ENCODE data around the gene SLC11A2.

- TF ChIP-seq, protein P1, sequence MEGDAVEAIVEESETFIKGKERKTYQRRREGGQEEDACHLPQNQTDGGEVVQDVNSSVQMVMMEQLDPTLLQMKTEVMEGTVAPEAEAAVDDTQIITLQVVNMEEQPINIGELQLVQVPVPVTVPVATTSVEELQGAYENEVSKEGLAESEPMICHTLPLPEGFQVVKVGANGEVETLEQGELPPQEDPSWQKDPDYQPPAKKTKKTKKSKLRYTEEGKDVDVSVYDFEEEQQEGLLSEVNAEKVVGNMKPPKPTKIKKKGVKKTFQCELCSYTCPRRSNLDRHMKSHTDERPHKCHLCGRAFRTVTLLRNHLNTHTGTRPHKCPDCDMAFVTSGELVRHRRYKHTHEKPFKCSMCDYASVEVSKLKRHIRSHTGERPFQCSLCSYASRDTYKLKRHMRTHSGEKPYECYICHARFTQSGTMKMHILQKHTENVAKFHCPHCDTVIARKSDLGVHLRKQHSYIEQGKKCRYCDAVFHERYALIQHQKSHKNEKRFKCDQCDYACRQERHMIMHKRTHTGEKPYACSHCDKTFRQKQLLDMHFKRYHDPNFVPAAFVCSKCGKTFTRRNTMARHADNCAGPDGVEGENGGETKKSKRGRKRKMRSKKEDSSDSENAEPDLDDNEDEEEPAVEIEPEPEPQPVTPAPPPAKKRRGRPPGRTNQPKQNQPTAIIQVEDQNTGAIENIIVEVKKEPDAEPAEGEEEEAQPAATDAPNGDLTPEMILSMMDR (IDR thresholded peaks at IDR 0.05; ENCODE audit: low read length): no peak
- no peak for TF ChIP-seq EZH2 (IDR thresholded peaks at IDR 0.05; ENCODE audit: borderline replicate concordance, low read length)
Observed at GRCh38 chr12:50991291-50991690, 34.9 kb downstream of the SLC11A2 start.
